Neutrophil (primary cell): ENCODE results near the gene ACTG1.

Experiments used
- H3K27ac ChIP-seq: fragments of 200-600 bp; sonication (generic); 2 replicates; pipeline ENCODE4 v1.5.1; 2016; ENCODE audit warnings: mild to moderate bottlenecking, moderate library complexity
- H3K27me3 ChIP-seq: fragments of 200-600 bp; sonication (generic); 2 replicates; pipeline ENCODE4 v1.6.0; 2016; ENCODE audit warnings: mild to moderate bottlenecking
- H3K36me3 ChIP-seq: fragments of 200-600 bp; sonication (generic); 2 replicates; pipeline ENCODE4 v1.5.1; 2017
- H3K4me1 ChIP-seq, 2 experiments: fragments of 200-600 bp in 1 of 2; sonication (generic) in 1 of 2; 1 replicate in 1 of 2; 2 replicates in 1 of 2; pipeline versions ENCODE4 v1.5.1 to v1.6.1; 2013 to 2016; ENCODE audit warnings: low read depth in 1 of 2, low read length in 1 of 2, mild to moderate bottlenecking in 1 of 2, moderate library complexity in 1 of 2; ENCODE audit not compliant: control insufficient read depth in 1 of 2, insufficient read depth in 1 of 2
- H3K4me3 ChIP-seq, 2 experiments: fragments of 200-600 bp in 1 of 2; sonication (generic) in 1 of 2; 1 replicate in 1 of 2; 2 replicates in 1 of 2; pipeline ENCODE4 v1.5.1; 2013 to 2016; ENCODE audit warnings: low read depth in 1 of 2, low read length in 1 of 2, mild to moderate bottlenecking in 1 of 2, moderate library complexity in 1 of 2
- H3K9me3 ChIP-seq: fragments of 200-600 bp; sonication (generic); 2 replicates; pipeline ENCODE4 v1.5.1; 2016
- TF ChIP-seq, protein P1 (sequence below): fragments of 200-600 bp; sonication (generic); IDR thresholded peaks from 2 replicates; pipeline ENCODE4 v1.5.1; 2016; ENCODE audit warnings: antibody characterized with exemption

ACTG1 gene

DNA sequence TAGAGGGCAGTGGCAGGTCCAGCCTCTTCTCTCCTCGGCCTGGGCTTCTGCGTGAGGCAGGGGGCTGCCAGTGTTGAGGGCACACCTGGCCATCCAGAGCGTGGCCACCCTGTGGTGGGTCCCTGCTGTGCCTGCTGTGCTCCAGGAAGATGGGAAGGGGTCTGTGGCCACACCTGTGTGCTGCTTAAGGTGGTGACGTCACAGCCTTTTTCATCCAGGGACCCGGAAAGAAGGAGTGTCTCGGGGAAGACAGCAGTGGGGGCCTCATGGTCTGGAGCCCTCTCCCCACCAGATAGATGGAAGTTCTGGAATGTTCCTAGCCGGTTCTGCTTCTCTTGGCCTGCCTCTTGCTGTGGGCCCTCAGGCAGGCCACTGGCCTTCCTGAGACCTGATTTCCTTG is 36.5 kb downstream of the ACTG1 start:
- H3K27me3 ChIP-seq = peaks cover 23% of the 10 kb centered on the region

DNA sequence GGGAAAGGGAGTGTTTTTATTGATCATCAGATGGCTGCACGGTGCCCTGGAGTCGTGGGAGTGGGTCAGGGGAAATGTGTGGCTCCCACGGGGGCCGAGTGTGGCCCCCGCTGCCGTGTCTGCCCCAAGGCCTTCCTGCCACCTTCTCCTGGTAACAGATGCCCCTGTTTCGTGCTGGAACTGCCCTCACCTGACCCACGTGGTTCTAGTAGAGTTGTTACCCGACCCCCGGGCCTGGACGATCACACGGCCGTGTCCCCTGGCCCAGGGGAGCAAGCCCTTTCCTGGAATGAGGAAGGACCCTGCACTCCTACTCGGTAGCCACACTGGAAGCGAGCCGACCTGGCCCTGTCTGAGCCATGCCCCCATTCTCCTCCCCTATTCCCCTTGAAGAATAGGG is 37.6 kb downstream of the ACTG1 start:
- H3K27ac ChIP-seq = no peak overlapping the region
- H3K27me3 ChIP-seq = peaks cover 12% of the 10 kb centered on the region
- H3K4me1 ChIP-seq = no peaks in the 10 kb centered on the region
- no peaks in the 10 kb centered on the region for H3K9me3 ChIP-seq
- H3K36me3 ChIP-seq = no peaks in the 10 kb centered on the region
- TF ChIP-seq, protein P1, sequence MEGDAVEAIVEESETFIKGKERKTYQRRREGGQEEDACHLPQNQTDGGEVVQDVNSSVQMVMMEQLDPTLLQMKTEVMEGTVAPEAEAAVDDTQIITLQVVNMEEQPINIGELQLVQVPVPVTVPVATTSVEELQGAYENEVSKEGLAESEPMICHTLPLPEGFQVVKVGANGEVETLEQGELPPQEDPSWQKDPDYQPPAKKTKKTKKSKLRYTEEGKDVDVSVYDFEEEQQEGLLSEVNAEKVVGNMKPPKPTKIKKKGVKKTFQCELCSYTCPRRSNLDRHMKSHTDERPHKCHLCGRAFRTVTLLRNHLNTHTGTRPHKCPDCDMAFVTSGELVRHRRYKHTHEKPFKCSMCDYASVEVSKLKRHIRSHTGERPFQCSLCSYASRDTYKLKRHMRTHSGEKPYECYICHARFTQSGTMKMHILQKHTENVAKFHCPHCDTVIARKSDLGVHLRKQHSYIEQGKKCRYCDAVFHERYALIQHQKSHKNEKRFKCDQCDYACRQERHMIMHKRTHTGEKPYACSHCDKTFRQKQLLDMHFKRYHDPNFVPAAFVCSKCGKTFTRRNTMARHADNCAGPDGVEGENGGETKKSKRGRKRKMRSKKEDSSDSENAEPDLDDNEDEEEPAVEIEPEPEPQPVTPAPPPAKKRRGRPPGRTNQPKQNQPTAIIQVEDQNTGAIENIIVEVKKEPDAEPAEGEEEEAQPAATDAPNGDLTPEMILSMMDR = no peak
- H3K4me3 ChIP-seq = no peak overlapping the region

More for the DNA sequence above, 36.5 kb downstream of the ACTG1 start:
- Histone ChIP-seq H3K4me3 (no peak overlapping the region), H3K36me3 (no peaks in the 10 kb centered on the region), H3K4me1 (peaks cover 2 to 4% of the 10 kb centered on the region in 2 experiments), H3K27ac (no peak overlapping the region), H3K9me3 (no peaks in the 10 kb centered on the region)
- TF ChIP-seq, protein P1 = no peak

DNA sequence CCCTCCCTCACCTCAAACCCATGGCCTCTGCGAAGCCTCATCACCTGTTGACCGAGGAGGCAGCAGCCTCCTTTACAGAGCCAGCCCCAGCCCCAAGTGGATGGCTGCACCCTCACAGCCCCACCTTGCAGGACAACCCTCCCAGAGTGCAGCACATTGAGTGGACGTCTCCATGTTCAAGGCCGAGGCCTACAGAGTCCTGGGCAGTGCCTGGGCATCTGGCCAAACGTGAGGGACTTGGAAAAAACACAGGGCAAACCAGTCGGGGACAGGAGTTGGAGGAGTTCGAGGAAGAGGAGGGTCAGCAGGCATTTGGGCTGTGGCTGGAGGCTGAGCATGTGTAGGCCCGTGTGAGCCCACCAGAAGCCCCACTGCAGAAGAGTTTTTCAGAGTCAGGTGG is 39.6 kb downstream of the ACTG1 start:
- Histone ChIP-seq H3K27ac (no peak overlapping the region), H3K27me3 (no peaks in the 10 kb centered on the region), H3K4me3 (no peak overlapping the region), H3K9me3 (no peaks in the 10 kb centered on the region), H3K36me3 (no peaks in the 10 kb centered on the region), H3K4me1 (peaks cover 9 to 10% of the 10 kb centered on the region in 2 experiments)
- TF ChIP-seq, protein P1 = no peak

DNA sequence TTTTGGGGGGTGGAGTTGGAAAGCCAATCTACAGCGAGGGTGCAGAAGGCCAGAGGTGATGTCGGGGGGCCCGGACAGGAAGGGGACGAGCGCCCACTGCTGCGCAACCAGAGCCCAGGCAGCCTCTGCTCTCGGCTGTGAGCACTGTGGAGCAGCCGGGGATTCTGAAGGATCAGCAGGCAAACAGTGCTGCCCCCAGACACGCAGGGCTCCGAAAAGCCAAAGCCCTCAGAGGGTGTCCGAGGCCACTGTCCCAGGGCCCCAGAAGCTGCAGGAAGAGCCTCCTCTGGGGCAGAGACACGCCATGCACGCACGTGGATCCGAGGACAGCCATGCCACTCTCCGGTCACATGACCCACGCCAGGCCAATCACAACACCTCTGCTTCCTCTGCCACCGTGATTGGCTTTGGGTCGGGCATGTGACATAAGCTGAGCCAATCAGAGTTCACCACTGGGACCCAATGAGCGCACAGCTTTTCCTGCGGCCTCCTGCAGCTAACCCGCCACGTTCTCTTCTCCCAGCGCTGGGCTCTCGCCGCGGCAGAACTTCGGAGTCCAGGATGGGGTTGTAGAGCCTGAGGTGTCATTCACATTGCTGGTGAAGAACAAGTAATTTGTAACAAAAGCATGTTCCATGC is 40.7 kb downstream of the ACTG1 start:
- peaks cover 2% of the 10 kb centered on the region for H3K36me3 ChIP-seq
- TF ChIP-seq, protein P1 = no peak
- H3K9me3 ChIP-seq = no peaks in the 10 kb centered on the region
- no peaks in the 10 kb centered on the region for H3K27me3 ChIP-seq
- H3K4me1 ChIP-seq = peaks cover 9 to 10% of the 10 kb centered on the region in 2 experiments
- no peak overlapping the region for H3K4me3 ChIP-seq
- no peak overlapping the region for H3K27ac ChIP-seq

DNA sequence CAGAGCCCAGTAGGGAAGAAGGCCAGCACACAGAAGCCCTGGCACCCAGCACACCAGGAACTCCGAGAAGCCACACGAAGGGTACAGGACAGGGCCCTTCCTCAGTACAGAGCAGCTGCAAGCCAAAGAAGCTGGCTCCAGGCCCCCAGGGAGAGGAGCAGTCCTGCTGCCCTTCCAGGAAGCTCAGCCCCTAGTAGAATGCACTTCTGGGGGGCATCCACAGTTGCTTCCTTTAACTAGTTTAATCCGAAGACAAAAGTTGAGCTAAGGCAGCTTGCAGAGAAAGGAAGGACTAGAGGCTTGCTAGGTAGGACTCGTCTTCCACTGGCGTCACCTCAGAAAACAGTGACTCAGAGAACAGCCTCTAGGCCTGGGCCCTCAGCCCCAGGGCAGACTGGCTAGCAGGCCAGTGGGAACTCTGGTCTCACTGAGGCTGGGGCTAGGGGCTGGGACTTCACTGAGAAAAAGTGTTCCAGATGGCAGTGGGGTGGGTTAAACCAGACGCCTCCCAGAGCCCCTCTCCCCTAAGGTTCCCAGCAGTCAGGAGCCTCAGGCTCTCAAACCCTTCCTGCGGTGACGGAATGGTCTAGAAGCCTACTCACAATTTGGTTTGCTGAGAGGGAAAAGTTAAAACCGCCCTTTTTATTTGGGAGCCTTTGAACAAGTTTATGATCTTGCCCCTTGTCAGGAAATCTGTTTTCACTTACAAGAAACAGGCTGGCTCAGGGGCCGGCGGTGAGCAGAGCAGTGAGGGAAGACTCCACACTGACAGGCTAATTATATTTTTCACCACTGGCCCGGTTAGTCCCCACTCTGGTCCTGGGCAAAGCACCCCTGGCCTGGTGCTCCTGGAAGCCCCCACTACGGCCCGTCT is 41.4 kb downstream of the ACTG1 start:
- Histone ChIP-seq H3K27me3 (no peaks in the 10 kb centered on the region), H3K4me1 (peaks cover 9 to 10% of the 10 kb centered on the region in 2 experiments), H3K36me3 (peaks cover 8% of the 10 kb centered on the region), H3K9me3 (no peaks in the 10 kb centered on the region), H3K4me3 (no peak overlapping the region), H3K27ac (no peak overlapping the region)
- TF ChIP-seq, protein P1 = no peak
